22Rv1 (cell line): ENCODE measurements around the gene SEMA3E.

Source experiments
- CTCF ChIP-seq: fragments of 450-650 bp; IDR thresholded peaks from 2 replicates; pipeline ENCODE4 v1.5.1; 2017; ENCODE audit warnings: mild to moderate bottlenecking
- ZFX ChIP-seq: fragments of 450-650 bp; IDR thresholded peaks from 2 replicates; pipeline ENCODE4 v1.6.1; 2017; ENCODE audit warnings: antibody characterized with exemption, borderline replicate concordance

GRCh38 chr7:83524277-83525075 lies 124.5 kb downstream of the SEMA3E start:
- TF ChIP-seq CTCF = no peak
- TF ChIP-seq ZFX = no peak
